HepG2 (cell line): ENCODE measurements around the gene PIGZ.

Experiments used
- CHCHD3 ChIP-seq: sonication (generic); formaldehyde crosslinking; IDR thresholded peaks from 2 replicates; pipeline ENCODE4 v1.8.0; 2022; ENCODE audit warnings: mild to moderate bottlenecking, missing genetic modification reagents, moderate library complexity
- EP300 ChIP-seq, 3 experiments: sonication (generic) in 1 of 3; formaldehyde crosslinking in 1 of 3; IDR thresholded peaks; 2 replicates each; pipeline versions ENCODE4 v1.5.1 to v1.6.1; 2011 to 2020; ENCODE audit warnings: low read depth in 2 of 3, low read length in 2 of 3, borderline replicate concordance in 1 of 3, improper control_type of control experiment in 1 of 3, mild to moderate bottlenecking in 1 of 3, missing genetic modification reagents in 1 of 3, moderate library complexity in 1 of 3
- MAX ChIP-seq: IDR thresholded peaks from 2 replicates; pipeline ENCODE4 v1.6.1; 2012; ENCODE audit warnings: inconsistent platforms
- SIN3A ChIP-seq: IDR thresholded peaks from 2 replicates; pipeline ENCODE4 v1.6.1; 2011; ENCODE audit warnings: low read depth, mild to moderate bottlenecking, control low read depth, low read length, borderline replicate concordance
- ZBTB21 ChIP-seq: sonication (generic); formaldehyde crosslinking; IDR thresholded peaks from 2 replicates; pipeline ENCODE4 v1.4.0; 2020; ENCODE audit warnings: missing genetic modification reagents
- TF ChIP-seq, protein P1 (sequence below): sonication (generic); formaldehyde crosslinking; IDR thresholded peaks from 2 replicates; pipeline ENCODE4 v1.5.0; 2020; ENCODE audit warnings: mild to moderate bottlenecking, missing genetic modification reagents, moderate library complexity
- TF ChIP-seq, protein P2 (sequence below): sonication (generic); formaldehyde crosslinking; IDR thresholded peaks from 2 replicates; pipeline ENCODE4 v1.4.0; 2020; ENCODE audit warnings: missing genetic modification reagents, borderline replicate concordance

GRCh38 chr3:197002701-197003454, 34.2 kb upstream of the PIGZ start:
- TF ChIP-seq CHCHD3 (CRISPR knock-in tag) (no peak), EP300 (IDR thresholded peaks at IDR 0.05; ENCODE audit: low read depth in 2 of 2, low read length in 2 of 2) (no peak), EP300 (CRISPR knock-in tag; IDR thresholded peaks at IDR 0.05; ENCODE audit: borderline replicate concordance) (no peak), MAX (no peak), ZBTB21 (CRISPR knock-in tag) (no peak), SIN3A (no peak)
- TF ChIP-seq, protein P1, sequence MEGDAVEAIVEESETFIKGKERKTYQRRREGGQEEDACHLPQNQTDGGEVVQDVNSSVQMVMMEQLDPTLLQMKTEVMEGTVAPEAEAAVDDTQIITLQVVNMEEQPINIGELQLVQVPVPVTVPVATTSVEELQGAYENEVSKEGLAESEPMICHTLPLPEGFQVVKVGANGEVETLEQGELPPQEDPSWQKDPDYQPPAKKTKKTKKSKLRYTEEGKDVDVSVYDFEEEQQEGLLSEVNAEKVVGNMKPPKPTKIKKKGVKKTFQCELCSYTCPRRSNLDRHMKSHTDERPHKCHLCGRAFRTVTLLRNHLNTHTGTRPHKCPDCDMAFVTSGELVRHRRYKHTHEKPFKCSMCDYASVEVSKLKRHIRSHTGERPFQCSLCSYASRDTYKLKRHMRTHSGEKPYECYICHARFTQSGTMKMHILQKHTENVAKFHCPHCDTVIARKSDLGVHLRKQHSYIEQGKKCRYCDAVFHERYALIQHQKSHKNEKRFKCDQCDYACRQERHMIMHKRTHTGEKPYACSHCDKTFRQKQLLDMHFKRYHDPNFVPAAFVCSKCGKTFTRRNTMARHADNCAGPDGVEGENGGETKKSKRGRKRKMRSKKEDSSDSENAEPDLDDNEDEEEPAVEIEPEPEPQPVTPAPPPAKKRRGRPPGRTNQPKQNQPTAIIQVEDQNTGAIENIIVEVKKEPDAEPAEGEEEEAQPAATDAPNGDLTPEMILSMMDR (CRISPR knock-in tag): peak; percentile 60
- TF ChIP-seq, protein P2, sequence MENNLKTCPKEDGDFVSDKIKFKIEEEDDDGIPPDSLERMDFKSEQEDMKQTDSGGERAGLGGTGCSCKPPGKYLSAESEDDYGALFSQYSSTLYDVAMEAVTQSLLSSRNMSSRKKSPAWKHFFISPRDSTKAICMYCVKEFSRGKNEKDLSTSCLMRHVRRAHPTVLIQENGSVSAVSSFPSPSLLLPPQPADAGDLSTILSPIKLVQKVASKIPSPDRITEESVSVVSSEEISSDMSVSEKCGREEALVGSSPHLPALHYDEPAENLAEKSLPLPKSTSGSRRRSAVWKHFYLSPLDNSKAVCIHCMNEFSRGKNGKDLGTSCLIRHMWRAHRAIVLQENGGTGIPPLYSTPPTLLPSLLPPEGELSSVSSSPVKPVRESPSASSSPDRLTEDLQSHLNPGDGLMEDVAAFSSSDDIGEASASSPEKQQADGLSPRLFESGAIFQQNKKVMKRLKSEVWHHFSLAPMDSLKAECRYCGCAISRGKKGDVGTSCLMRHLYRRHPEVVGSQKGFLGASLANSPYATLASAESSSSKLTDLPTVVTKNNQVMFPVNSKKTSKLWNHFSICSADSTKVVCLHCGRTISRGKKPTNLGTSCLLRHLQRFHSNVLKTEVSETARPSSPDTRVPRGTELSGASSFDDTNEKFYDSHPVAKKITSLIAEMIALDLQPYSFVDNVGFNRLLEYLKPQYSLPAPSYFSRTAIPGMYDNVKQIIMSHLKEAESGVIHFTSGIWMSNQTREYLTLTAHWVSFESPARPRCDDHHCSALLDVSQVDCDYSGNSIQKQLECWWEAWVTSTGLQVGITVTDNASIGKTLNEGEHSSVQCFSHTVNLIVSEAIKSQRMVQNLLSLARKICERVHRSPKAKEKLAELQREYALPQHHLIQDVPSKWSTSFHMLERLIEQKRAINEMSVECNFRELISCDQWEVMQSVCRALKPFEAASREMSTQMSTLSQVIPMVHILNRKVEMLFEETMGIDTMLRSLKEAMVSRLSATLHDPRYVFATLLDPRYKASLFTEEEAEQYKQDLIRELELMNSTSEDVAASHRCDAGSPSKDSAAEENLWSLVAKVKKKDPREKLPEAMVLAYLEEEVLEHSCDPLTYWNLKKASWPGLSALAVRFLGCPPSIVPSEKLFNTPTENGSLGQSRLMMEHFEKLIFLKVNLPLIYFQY (CRISPR knock-in tag): no peak
